GM12878 (cell line): ENCODE results near the gene TTLL11. TPM values are rescaled to one million over a fixed set of nuclear protein-coding genes. Genes with fewer than 3 reads are reported as not detected.
"Not testable (repeated sequence)": the region's sequence is repeated elsewhere in the genome, so short reads cannot be mapped to it uniquely, and the experiment has no call there.

Experiments
- ATAC-seq: fragments of 200-7000 bp; cut with Tn5 transposase; 3 replicates; pipeline ENCODE4 v1.9.1; 2020; ENCODE audit warnings: mild to moderate bottlenecking, moderate library complexity
- BruUV-seq: library from RNA; stranded (reverse); fragments of 400-500 nt; replicated peaks from 2 replicates; lab custom pipeline; 2021; lab: Mats Ljungman, UMichigan
- CTCF ChIA-PET: fragments of 300-600 bp; sonication (Branson Sonifier 250); formaldehyde crosslinking; extraction: SDS; loops from one replicate; lab custom pipeline; 2021; ENCODE audit warnings: inconsistent platforms; lab: Yijun Ruan, JAX
- POLR2A ChIA-PET: fragments of 350-600 bp; formaldehyde crosslinking; extraction: SDS; loops from one replicate; lab custom pipeline; 2021; ENCODE audit warnings: inconsistent platforms; lab: Charles Lee
- RAD21 ChIA-PET: fragments of 300-600 bp; sonication (Branson Sonifier 250); formaldehyde crosslinking; loops from one replicate; lab custom pipeline; 2023; ENCODE audit warnings: antibody characterized with exemption; ENCODE audit not compliant: unreplicated experiment; lab: Charles Lee
- SMC1A ChIA-PET: fragments of 300-600 bp; sonication (Branson Sonifier 250); formaldehyde crosslinking; loops from one replicate; lab custom pipeline; 2023; ENCODE audit not compliant: unreplicated experiment, uncharacterized antibody; lab: Charles Lee
- DNase-seq: peaks from one replicate; pipeline ENCODE4 v3.0.0-alpha.2; 2011; ENCODE audit warnings: low read depth, low spot score
- FAIRE-seq: peaks from 3 replicates; lab custom pipeline; 2011; peaks lifted over from hg19 to GRCh38; lab: Jason Lieb, UNC
- H2AFZ ChIP-seq: 2 replicates; pipeline ENCODE4 v1.6.0; 2011; ENCODE audit warnings: low read depth, low read length, control low read depth; ENCODE audit not compliant: control insufficient read depth
- H3K27ac ChIP-seq: 2 replicates; pipeline ENCODE4 v1.5.1; 2011; ENCODE audit warnings: control low read depth; ENCODE audit not compliant: control insufficient read depth, insufficient read depth
- H3K27me3 ChIP-seq, 2 experiments: replicated peaks in 1 of 2; 2 replicates each; pipeline versions ENCODE4 v1.6.0 to v1.6.1; 2011; ENCODE audit warnings: low read length in 1 of 2; ENCODE audit not compliant: control insufficient read depth in 2 of 2, insufficient read depth in 2 of 2
- H3K36me3 ChIP-seq, 2 experiments: 2 replicates each; pipeline ENCODE4 v1.5.1; 2011; ENCODE audit warnings: low read length in 1 of 2; ENCODE audit not compliant: control insufficient read depth in 2 of 2, insufficient read depth in 2 of 2
- H3K4me1 ChIP-seq: 2 replicates; pipeline ENCODE4 v1.6.1; 2011; ENCODE audit warnings: mild to moderate bottlenecking, low read length, moderate library complexity, mixed read lengths; ENCODE audit not compliant: control insufficient read depth, insufficient read depth
- H3K4me2 ChIP-seq: 2 replicates; pipeline ENCODE4 v1.6.0; 2011; ENCODE audit warnings: control low read depth; ENCODE audit not compliant: control insufficient read depth, insufficient read depth
- H3K4me3 ChIP-seq: fragments of 200-600 bp; sonication (generic); 2 replicates; pipeline ENCODE4 v1.5.1; 2016
- H3K79me2 ChIP-seq: 2 replicates; pipeline ENCODE4 v1.6.0; 2011; ENCODE audit warnings: low read length; ENCODE audit not compliant: control insufficient read depth, insufficient read depth
- H3K9ac ChIP-seq: 2 replicates; pipeline ENCODE4 v1.8.0; 2011; ENCODE audit warnings: low read length, control low read depth, mixed read lengths; ENCODE audit not compliant: control insufficient read depth, insufficient read depth
- H3K9me3 ChIP-seq: replicated peaks from 3 replicates; pipeline ENCODE4 v1.5.1; 2011; ENCODE audit warnings: mild to moderate bottlenecking, low read length; ENCODE audit not compliant: control insufficient read depth, insufficient read depth
- H4K20me1 ChIP-seq: 2 replicates; pipeline ENCODE4 v1.6.0; 2011; ENCODE audit not compliant: control insufficient read depth, insufficient read depth
- CBX5 ChIP-seq: sonication (generic); IDR thresholded peaks from 2 replicates; pipeline ENCODE4 v1.6.1; 2016; ENCODE audit warnings: low read depth, moderate library complexity, mild to moderate bottlenecking, inconsistent platforms
- E2F4 ChIP-seq: IDR thresholded peaks from 2 replicates; pipeline ENCODE4 v1.6.1; 2012; ENCODE audit warnings: low read depth, low read length, improper control_type of control experiment
- KLF5 ChIP-seq: fragments of 450-650 bp; IDR thresholded peaks from 2 replicates; pipeline ENCODE4 v1.6.1; 2014; ENCODE audit warnings: mild to moderate bottlenecking; ENCODE audit not compliant: partially characterized antibody
- MEF2A ChIP-seq: IDR thresholded peaks from 2 replicates; pipeline ENCODE4 v1.6.1; 2011; ENCODE audit warnings: low read depth, mild to moderate bottlenecking, low read length, moderate library complexity; ENCODE audit not compliant: insufficient read depth
- POU2F2 ChIP-seq: IDR thresholded peaks from 3 replicates; pipeline ENCODE4 v1.6.1; 2011; ENCODE audit warnings: low read depth, mild to moderate bottlenecking, low read length, borderline replicate concordance
- RBBP5 ChIP-seq: fragments of 200-600 bp; sonication (generic); conservative IDR thresholded peaks from 2 replicates; pipeline ENCODE4 v1.6.1; 2016
- RELA ChIP-seq: fragments of 450-650 bp; IDR thresholded peaks from 2 replicates; pipeline ENCODE4 v1.8.0; 2014; ENCODE audit warnings: borderline replicate concordance; ENCODE audit not compliant: partially characterized antibody
- TAF1 ChIP-seq: IDR thresholded peaks from 2 replicates; pipeline ENCODE4 v1.6.1; 2011; ENCODE audit warnings: mild to moderate bottlenecking, low read depth, low read length, borderline replicate concordance
- TCF3 ChIP-seq: IDR thresholded peaks from 2 replicates; pipeline ENCODE4 v1.6.1; 2012; ENCODE audit warnings: low read depth, mild to moderate bottlenecking, low read length, borderline replicate concordance; ENCODE audit not compliant: insufficient read depth
- ZNF384 ChIP-seq: IDR thresholded peaks from 2 replicates; pipeline ENCODE4 v1.6.1; 2012; ENCODE audit warnings: low read depth, mild to moderate bottlenecking, low read length, improper control_type of control experiment, borderline replicate concordance
- WGBS: methylation state at CpG from one replicate; pipeline ENCODE4 v1.1.6; 2016; ENCODE audit warnings: low lambda C conversion rate; ENCODE audit not compliant: insufficient replicate concordance, insufficient coverage; ENCODE audit errors: missing lambda C conversion rate; 5-methylcytosine and 5-hydroxymethylcytosine counted together
- in situ Hi-C: fragments of 300-500 bp; cut with MboI; formaldehyde crosslinking; loops from 9 replicates; pipeline ENCODE4 v1.14.3; 2018; ENCODE audit warnings: mixed read lengths
- intact Hi-C: fragments of 100-400 bp; cut with micrococcal nuclease; formaldehyde crosslinking; loops from one replicate; pipeline ENCODE4 v1.14.2; 2022; ENCODE audit not compliant: unreplicated experiment
- polyA plus RNA-seq, 11 experiments: library from polyadenylated mRNA; depleted of rRNA in 4 of 11; unstranded in 6 of 11; stranded (reverse) in 5 of 11; fragments of >200 nt; fragmentation: Nextera tagmentation in 4 of 11; fragmentation: Illumina TruSeq in 1 of 11; extraction: Ambion mirVana in 4 of 11; extraction: Trizol in 1 of 11; gene quantifications; 1 replicate in 1 of 11; 2 replicates in 10 of 11; pipeline versions ENCODE4 v1.2.1 to v1.2.3, GENCODE V29; 2011 to 2016; ENCODE audit warnings: inconsistent platforms in 2 of 11, missing spikeins in 2 of 11, low read depth in 1 of 11
- total RNA-seq, 4 experiments: library from RNA; depleted of rRNA in 3 of 4; stranded (reverse); fragments of >200 nt in 3 of 4; fragmentation: Illumina TruSeq in 1 of 4; extraction: Trizol in 1 of 4; gene quantifications; 2 replicates each; pipeline versions ENCODE4 v1.2.1 to v1.2.3, GENCODE V29; 2013 to 2021

Gene TTLL11
- total and polyA plus RNA-seq, 10 of the 15 experiments (the other 5 are each of a cell fraction or from before 2014, with no cell fraction given), result 1.2 to 3.7 (median 2.9) TPM

- no peak for FAIRE-seq
Observed at GRCh38 chr9:122070728-122071515, 22.2 kb downstream of the TTLL11 start.

DNA sequence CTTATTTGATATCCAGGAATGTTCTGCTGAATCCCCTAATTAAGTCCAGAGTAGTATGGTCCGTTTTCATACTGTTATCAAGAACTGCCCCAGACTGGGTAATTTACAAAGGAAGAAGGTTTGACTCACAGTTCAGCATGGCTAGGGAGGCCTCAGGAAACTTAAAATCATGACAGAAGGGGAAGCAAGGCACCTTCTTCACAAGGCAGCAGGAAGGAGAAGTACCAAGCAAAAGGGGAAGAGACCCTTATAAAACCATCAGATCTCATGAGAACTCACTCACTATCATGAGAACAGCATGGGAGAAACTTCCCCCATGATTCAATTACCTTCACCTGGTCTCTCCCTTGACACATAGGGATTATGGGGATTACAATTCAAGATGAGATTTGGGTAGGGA is 26.4 kb downstream of the TTLL11 start:
- RAD21 ChIA-PET, H3K4me2 ChIP-seq, intact Hi-C loops, H3K27ac ChIP-seq, H3K4me1 ChIP-seq, H3K4me3 ChIP-seq, SMC1A ChIA-PET, H3K9me3 ChIP-seq, H3K79me2 ChIP-seq, CTCF ChIA-PET, POLR2A ChIA-PET, DNase-seq, H3K27me3 ChIP-seq, H3K9ac ChIP-seq, ATAC-seq, H2AFZ ChIP-seq, FAIRE-seq, BruUV-seq, H4K20me1 ChIP-seq, in situ Hi-C loops, H3K36me3 ChIP-seq: not testable (repeated sequence)
- WGBS, result 0% methylated on average over 1 of the region's 1 CpG

More at GRCh38 chr9:122070728-122071515, 22.2 kb downstream of the TTLL11 start:
- in situ Hi-C loops, result no loop called here
- no peaks in the 10 kb centered on the region for H4K20me1 ChIP-seq
- ATAC-seq (no peak), DNase-seq (no peak)
- no peaks in the 10 kb centered on the region for H3K79me2 ChIP-seq
- ChIA-PET RAD21 (no interaction called here), SMC1A (no interaction called here), CTCF (interaction anchor here (0.9 to 2.1 kb wide), 2 partner anchors 13 to 27 kb away, joined by 3 to 9 read pairs; no protein-coding TSS in a partner anchor), POLR2A (no interaction called here)
- WGBS, result 81% methylated on average over 15 of the region's 15 CpGs
- no peak overlapping the region for H3K4me3 ChIP-seq
- TF ChIP-seq KLF5, result no peak
- TF ChIP-seq CBX5, result no peak
- no peak for TF ChIP-seq E2F4
- TF ChIP-seq MEF2A, result no peak
- TF ChIP-seq ZNF384, result no peak
- TF ChIP-seq RBBP5, result no peak
- TF ChIP-seq TCF3, result no peak
- no peak for TF ChIP-seq RELA
- no peak for TF ChIP-seq POU2F2
- TF ChIP-seq TAF1, result no peak
- H3K4me2 ChIP-seq, result no peak overlapping the region
- no peak overlapping the region for H2AFZ ChIP-seq
- H3K9ac ChIP-seq, result no peak overlapping the region
- intact Hi-C loops, result no loop called here
- no TSS peak for BruUV-seq
- no peaks in the 10 kb centered on the region for H3K4me1 ChIP-seq
- H3K36me3 ChIP-seq, result no peaks in the 10 kb centered on the region
- no peaks in the 10 kb centered on the region for H3K27me3 ChIP-seq
- H3K27ac ChIP-seq, result no peak overlapping the region
- H3K9me3 ChIP-seq, result no peaks in the 10 kb centered on the region
